Lung microvascular endothelial cell (primary cell): ENCODE results near the gene CRAT. TPM values are rescaled to one million over a fixed set of nuclear protein-coding genes. Genes with fewer than 3 reads are reported as not detected.
A peak's percentile ranks its signal among the peaks of the same experiment; 100 is the strongest.

Source experiments
- DNase-seq, 2 donors: peaks; one replicate each; pipeline versions ENCODE4 v3.0.0 to v3.0.0-alpha.2; 2010; ENCODE audit warnings: low read depth in 2 of 2
- total RNA-seq: library from RNA; depleted of rRNA; stranded (reverse); fragments of >200 nt; gene quantifications from 2 replicates; pipeline ENCODE4 v1.2.1, GENCODE V29; 2014

CRAT gene
- total RNA-seq, 1 donor from 2014 or later: 25.6 TPM

GRCh38 chr9:129111528-129112151, 1.0 kb upstream of the CRAT start:
- peak; percentile 29 to 67 for DNase-seq

- DNase-seq: peak; percentile 14 to 29
Observed at GRCh38 chr9:129109952-129110739, 447 bp downstream of the CRAT start.

- DNase-seq: no peak
Observed at GRCh38 chr9:129109537-129109903, 1.1 kb downstream of the CRAT start.

GRCh38 chr9:129108805-129109536, 1.6 kb downstream of the CRAT start:
- DNase-seq: no peak

- no peak for DNase-seq
Observed at GRCh38 chr9:129108083-129108804, 2.3 kb downstream of the CRAT start.

GRCh38 chr9:129107651-129108050, 2.9 kb downstream of the CRAT start:
- DNase-seq: no peak

GRCh38 chr9:129105857-129106694, 4.5 kb downstream of the CRAT start:
- DNase-seq: no peak

GRCh38 chr9:129104051-129104450, 6.5 kb downstream of the CRAT start:
- DNase-seq: no peak

- no peak for DNase-seq
Observed at GRCh38 chr9:129103595-129103965, 7.0 kb downstream of the CRAT start.

- peak; percentile 56 to 64 for DNase-seq
Observed at GRCh38 chr9:129102791-129103594, 7.6 kb downstream of the CRAT start.

GRCh38 chr9:129102095-129102525, 8.5 kb downstream of the CRAT start:
- DNase-seq: no peak

GRCh38 chr9:129101279-129101678, 9.3 kb downstream of the CRAT start:
- DNase-seq: no peak

- no peak for DNase-seq
Observed at GRCh38 chr9:129100383-129101169, 10.0 kb downstream of the CRAT start.

GRCh38 chr9:129098328-129098727, 12.3 kb downstream of the CRAT start:
- no peak for DNase-seq

- no peak for DNase-seq
Observed at GRCh38 chr9:129097671-129098306, 12.8 kb downstream of the CRAT start.

GRCh38 chr9:129095908-129096307, 14.7 kb downstream of the CRAT start:
- DNase-seq: no peak

- DNase-seq: no peak
Observed at GRCh38 chr9:129095170-129095667, 15.4 kb downstream of the CRAT start.

GRCh38 chr9:129094387-129095169, 16.0 kb downstream of the CRAT start:
- DNase-seq: no peak
